Neural cell (in vitro differentiated cells): ENCODE data around the gene RAB11FIP3. TPM values are rescaled to one million over a fixed set of nuclear protein-coding genes. Genes with fewer than 3 reads are reported as not detected.

Experiments used
- H2AFZ ChIP-seq: fragments of 200-600, 300-800 bp; sonication (generic), shearing (Covaris generic); 2 replicates; pipeline ENCODE4 v1.6.0; 2014; ENCODE audit warnings: low read depth, mild to moderate bottlenecking, antibody characterized with exemption, low read length, moderate library complexity
- H3F3A ChIP-seq: fragments of 200-600 bp; shearing (Covaris generic); 2 replicates; pipeline ENCODE4 v1.6.1; 2016; ENCODE audit warnings: mild to moderate bottlenecking, moderate library complexity, mixed read lengths, antibody characterized with exemption, low read length; ENCODE audit not compliant: insufficient read depth, poor library complexity, severe bottlenecking
- H3K27ac ChIP-seq: fragments of 200-600, 300-800 bp; sonication (generic), shearing (Covaris generic); 2 replicates; pipeline ENCODE4 v1.5.1; 2014; ENCODE audit warnings: mild to moderate bottlenecking, low read length, moderate library complexity
- H3K27me3 ChIP-seq: fragments of 300-800, 200-600 bp; sonication (generic), shearing (Covaris generic); 2 replicates; pipeline ENCODE4 v1.6.0; 2014; ENCODE audit warnings: mild to moderate bottlenecking, low read depth, low read length, moderate library complexity; ENCODE audit not compliant: insufficient read depth
- H3K36me3 ChIP-seq: fragments of 300-800, 200-600 bp; sonication (generic), shearing (Covaris generic); 2 replicates; pipeline ENCODE4 v1.5.1; 2014; ENCODE audit warnings: mild to moderate bottlenecking, antibody characterized with exemption, low read length, moderate library complexity; ENCODE audit not compliant: insufficient read depth
- H3K4me2 ChIP-seq: fragments of 300-800, 200-600 bp; sonication (generic), shearing (Covaris generic); 2 replicates; pipeline ENCODE4 v1.6.0; 2014; ENCODE audit warnings: mild to moderate bottlenecking, low read length
- H3K4me3 ChIP-seq: fragments of 300-800, 200-600 bp; sonication (generic), shearing (Covaris generic); 2 replicates; pipeline ENCODE4 v1.5.1; 2014; ENCODE audit warnings: mild to moderate bottlenecking, low read length, moderate library complexity
- H3K79me2 ChIP-seq: fragments of 200-600 bp; shearing (Covaris generic); replicated peaks from 2 replicates; pipeline ENCODE4 v1.6.0; 2014; ENCODE audit warnings: mild to moderate bottlenecking, low read length, moderate library complexity; ENCODE audit not compliant: insufficient read depth
- H3K9ac ChIP-seq: fragments of 300-800, 200-600 bp; sonication (generic), shearing (Covaris generic); 2 replicates; pipeline ENCODE4 v1.6.1; 2016; ENCODE audit warnings: mild to moderate bottlenecking, low read length, mixed read lengths
- H3K9me2 ChIP-seq: fragments of 200-600 bp; shearing (Covaris generic); 2 replicates; pipeline ENCODE4 v1.6.1; 2016; ENCODE audit warnings: mild to moderate bottlenecking, low read length, mixed read lengths; ENCODE audit not compliant: insufficient read depth
- H3K9me3 ChIP-seq: fragments of 200-600, 300-800 bp; sonication (generic), shearing (Covaris generic); 2 replicates; pipeline ENCODE4 v1.6.1; 2016; ENCODE audit warnings: mild to moderate bottlenecking, mixed run types, low read length, moderate library complexity, mixed read lengths
- H4K20me1 ChIP-seq: fragments of 200-600 bp; shearing (Covaris generic); 2 replicates; pipeline ENCODE4 v1.6.1; 2016; ENCODE audit warnings: mild to moderate bottlenecking, mixed run types; ENCODE audit not compliant: insufficient read depth
- CTCF ChIP-seq: fragments of 450-650 bp; IDR thresholded peaks from 2 replicates; pipeline ENCODE4 v1.5.1; 2014; ENCODE audit warnings: antibody characterized with exemption, mild to moderate bottlenecking, moderate library complexity; ENCODE audit not compliant: poor library complexity, severe bottlenecking
- EP300 ChIP-seq: fragments of 450-650 bp; conservative IDR thresholded peaks from 2 replicates; pipeline ENCODE4 v1.6.1; 2014; ENCODE audit warnings: antibody characterized with exemption, mild to moderate bottlenecking, moderate library complexity; ENCODE audit not compliant: poor library complexity, severe bottlenecking
- EZH2 ChIP-seq: fragments of 200-600, 300-800 bp; shearing (Covaris generic), sonication (generic); IDR thresholded peaks from 2 replicates; pipeline ENCODE4 v1.6.1; 2014; ENCODE audit warnings: antibody characterized with exemption, low read length, borderline replicate concordance, mild to moderate bottlenecking; ENCODE audit not compliant: insufficient read depth, poor library complexity, severe bottlenecking
- MXI1 ChIP-seq: fragments of 450-650 bp; conservative IDR thresholded peaks from 2 replicates; pipeline ENCODE4 v1.6.1; 2014; ENCODE audit warnings: antibody characterized with exemption, mild to moderate bottlenecking; ENCODE audit not compliant: poor library complexity, severe bottlenecking
- POLR2AphosphoS5 ChIP-seq: IDR thresholded peaks from 2 replicates; pipeline ENCODE4 v1.6.1; 2012
- RAD21 ChIP-seq: fragments of 450-650 bp; conservative IDR thresholded peaks from 2 replicates; pipeline ENCODE4 v1.6.1; 2014; ENCODE audit warnings: antibody characterized with exemption, mild to moderate bottlenecking, moderate library complexity
- REST ChIP-seq: IDR thresholded peaks from 2 replicates; pipeline ENCODE4 v1.6.1; 2012; ENCODE audit warnings: borderline replicate concordance
- SMC3 ChIP-seq: fragments of 450-650 bp; conservative IDR thresholded peaks from 2 replicates; pipeline ENCODE4 v1.6.1; 2014; ENCODE audit warnings: antibody characterized with exemption, mild to moderate bottlenecking, moderate library complexity; ENCODE audit not compliant: poor library complexity
- TAF1 ChIP-seq: IDR thresholded peaks from 2 replicates; pipeline ENCODE4 v1.6.1; 2012; ENCODE audit warnings: low read depth
- polyA plus RNA-seq: library from polyadenylated mRNA; depleted of rRNA; stranded (reverse); fragments of >200 nt; gene quantifications from 2 replicates; pipeline ENCODE4 v1.2.3, GENCODE V29; 2014

The RAB11FIP3 gene
- polyA plus RNA-seq, 1 donor from 2014 or later: 55.0 TPM

- Histone ChIP-seq H3K36me3 (peaks cover 4% of the 10 kb centered on the region), H3K27ac (no peak overlapping the region), H3K4me2 (no peak overlapping the region), H3K9ac (no peak overlapping the region), H4K20me1 (no peaks in the 10 kb centered on the region), H3K9me2 (no peaks in the 10 kb centered on the region), H3K4me3 (no peak overlapping the region), H2AFZ (no peak overlapping the region), H3F3A (no peaks in the 10 kb centered on the region), H3K9me3 (no peaks in the 10 kb centered on the region), H3K27me3 (no peaks in the 10 kb centered on the region), H3K79me2 (peaks cover 36% of the 10 kb centered on the region)
- TF ChIP-seq CTCF (no peak), TAF1 (no peak), SMC3 (no peak), REST (no peak), MXI1 (no peak), POLR2AphosphoS5 (no peak), RAD21 (no peak), EP300 (no peak), EZH2 (no peak)
Observed at GRCh38 chr16:456891-457483, 31.5 kb downstream of the RAB11FIP3 start.

- H3K36me3 ChIP-seq: peaks cover 4% of the 10 kb centered on the region
- no peaks in the 10 kb centered on the region for H3K27me3 ChIP-seq
- no peak overlapping the region for H3K9ac ChIP-seq
- H3K4me3 ChIP-seq: no peak overlapping the region
- H3K79me2 ChIP-seq: peaks cover 35% of the 10 kb centered on the region
- no peaks in the 10 kb centered on the region for H3K9me3 ChIP-seq
- no peak overlapping the region for H2AFZ ChIP-seq
- H3K9me2 ChIP-seq: no peaks in the 10 kb centered on the region
- H3K27ac ChIP-seq: no peak overlapping the region
- TF ChIP-seq TAF1 (no peak), POLR2AphosphoS5 (no peak), REST (no peak), RAD21 (no peak), CTCF (no peak), SMC3 (no peak), MXI1 (no peak), EP300 (no peak), EZH2 (no peak)
- H3F3A ChIP-seq: no peaks in the 10 kb centered on the region
- no peak overlapping the region for H3K4me2 ChIP-seq
- no peaks in the 10 kb centered on the region for H4K20me1 ChIP-seq
Observed at GRCh38 chr16:457732-458400, 32.4 kb downstream of the RAB11FIP3 start.
